Hepatic stellate cell (primary cell): ENCODE measurements around the gene MPPED1.

Source experiments
- DNase-seq: peaks from one replicate; pipeline ENCODE4 v3.0.0; 2011; ENCODE audit warnings: low spot score

The MPPED1 gene

GRCh38 chr22:43521716-43522115 is 109.9 kb downstream of the MPPED1 start:
- no peak for DNase-seq

GRCh38 chr22:43526117-43526655 is 114.4 kb downstream of the MPPED1 start:
- no peak for DNase-seq

GRCh38 chr22:43526946-43527345 is 115.1 kb downstream of the MPPED1 start:
- DNase-seq = no peak

- no peak for DNase-seq
Measured at GRCh38 chr22:43528601-43529360, 117.0 kb downstream of the MPPED1 start.

- no peak for DNase-seq
Measured at GRCh38 chr22:43529461-43529860, 117.6 kb downstream of the MPPED1 start.

GRCh38 chr22:43529934-43530333 is 118.1 kb downstream of the MPPED1 start:
- no peak for DNase-seq

- DNase-seq = no peak
Measured at GRCh38 chr22:43530349-43531201, 118.8 kb downstream of the MPPED1 start.

GRCh38 chr22:43531651-43532050 is 119.8 kb downstream of the MPPED1 start:
- no peak for DNase-seq

GRCh38 chr22:43532301-43533155 is 120.7 kb downstream of the MPPED1 start:
- DNase-seq = no peak

- DNase-seq = no peak
Measured at GRCh38 chr22:43533156-43533530, 121.3 kb downstream of the MPPED1 start.

GRCh38 chr22:43533656-43534428 is 122.0 kb downstream of the MPPED1 start:
- no peak for DNase-seq

GRCh38 chr22:43534916-43535315 is 123.1 kb downstream of the MPPED1 start:
- no peak for DNase-seq

GRCh38 chr22:43535336-43535735 is 123.5 kb downstream of the MPPED1 start:
- DNase-seq = no peak

- DNase-seq = no peak
Measured at GRCh38 chr22:43535741-43536140, 123.9 kb downstream of the MPPED1 start.

GRCh38 chr22:43537019-43537585 is 125.3 kb downstream of the MPPED1 start:
- DNase-seq = no peak

GRCh38 chr22:43539572-43540528 is 128.0 kb downstream of the MPPED1 start:
- no peak for DNase-seq

- DNase-seq = no peak
Measured at GRCh38 chr22:43540529-43540923, 128.7 kb downstream of the MPPED1 start.

GRCh38 chr22:43541022-43541421 is 129.2 kb downstream of the MPPED1 start:
- no peak for DNase-seq

- no peak for DNase-seq
Measured at GRCh38 chr22:43541462-43542407, 129.9 kb downstream of the MPPED1 start.
